GM21737 (cell line): ENCODE data around the gene ARID5B.

ENCODE experiments used
- ATAC-seq: cut with Tn5 transposase; IDR thresholded peaks from one replicate; pipeline ENCODE4 v1.9.1; 2021; ENCODE audit warnings: mild to moderate bottlenecking, moderate library complexity; ENCODE audit not compliant: unreplicated experiment

The ARID5B gene

DNA sequence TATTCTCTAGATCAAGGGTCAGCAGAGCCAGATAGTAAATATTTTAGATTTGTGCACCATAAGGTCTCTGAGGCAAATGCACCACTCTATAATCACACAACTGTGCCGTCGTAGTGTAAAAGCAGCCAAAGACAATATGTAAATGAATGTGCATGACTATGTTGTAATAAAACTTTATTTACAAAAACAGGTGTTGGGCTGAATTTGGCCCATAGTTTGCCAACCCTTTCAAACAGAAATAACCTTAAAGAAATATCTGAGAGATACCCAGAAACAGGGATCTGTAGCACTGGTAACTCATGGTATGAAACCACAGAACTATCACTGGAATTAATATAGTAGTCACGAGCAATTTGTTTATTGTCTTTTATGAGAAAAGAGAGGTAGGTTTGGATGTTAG lies 86.0 kb downstream of the ARID5B start:
- peak; percentile 28 for ATAC-seq

DNA sequence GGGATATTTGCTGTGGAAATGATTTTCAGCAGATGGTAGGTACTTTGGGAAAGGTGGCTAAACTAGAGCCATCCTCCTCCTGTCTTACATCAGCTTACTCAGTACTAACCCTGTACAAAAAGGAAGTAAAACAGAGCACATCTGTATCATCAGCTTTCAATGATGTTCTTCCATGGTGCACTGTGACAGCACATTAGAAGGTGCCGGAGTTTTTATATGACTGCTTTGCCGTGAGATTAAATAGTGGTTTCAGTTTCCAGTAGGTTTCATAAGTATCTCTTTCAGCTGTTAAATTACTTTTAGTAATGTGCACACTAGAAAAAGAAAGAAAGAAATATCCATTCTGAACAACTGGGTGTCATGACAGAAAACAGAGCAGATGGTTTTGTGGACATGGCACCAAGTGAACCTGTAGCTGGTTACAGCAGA lies 86.5 kb downstream of the ARID5B start:
- peak; percentile 97 for ATAC-seq

DNA sequence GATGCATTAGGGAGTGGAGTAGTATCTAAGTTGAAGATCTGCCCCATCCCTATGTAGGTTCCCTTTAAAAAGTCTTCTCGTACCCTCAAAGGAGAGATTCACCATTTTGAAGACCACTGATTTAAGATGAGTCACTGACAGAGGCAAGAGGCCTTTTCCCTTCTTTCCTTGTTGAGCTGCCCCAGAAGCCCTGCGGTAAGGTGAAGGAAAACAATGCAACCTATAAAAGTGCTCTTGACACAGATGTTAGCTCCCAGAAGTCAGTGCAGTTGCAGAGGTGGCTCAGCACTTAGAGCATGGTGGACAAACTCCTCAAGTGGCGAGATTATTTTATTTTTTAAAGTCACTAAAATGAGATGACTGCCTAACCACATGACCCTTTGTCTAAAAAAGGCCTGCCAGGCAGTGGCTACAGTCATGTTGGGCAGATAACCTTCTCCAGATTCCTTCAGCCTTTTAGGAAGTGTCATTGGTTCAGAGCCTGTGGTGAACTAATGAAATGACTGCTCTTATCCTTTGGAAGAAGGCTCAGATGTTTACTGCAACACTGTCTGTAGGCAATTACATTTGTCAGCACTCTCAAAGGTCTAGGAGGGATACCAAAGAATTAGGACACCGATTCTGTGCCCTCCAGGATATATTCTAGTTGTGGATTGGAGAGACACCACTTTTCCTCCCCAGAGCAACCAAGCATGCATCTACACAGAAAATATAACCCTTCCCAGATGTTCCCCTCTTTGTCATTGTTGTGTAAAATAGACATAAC lies 88.7 kb downstream of the ARID5B start:
- no peak for ATAC-seq

DNA sequence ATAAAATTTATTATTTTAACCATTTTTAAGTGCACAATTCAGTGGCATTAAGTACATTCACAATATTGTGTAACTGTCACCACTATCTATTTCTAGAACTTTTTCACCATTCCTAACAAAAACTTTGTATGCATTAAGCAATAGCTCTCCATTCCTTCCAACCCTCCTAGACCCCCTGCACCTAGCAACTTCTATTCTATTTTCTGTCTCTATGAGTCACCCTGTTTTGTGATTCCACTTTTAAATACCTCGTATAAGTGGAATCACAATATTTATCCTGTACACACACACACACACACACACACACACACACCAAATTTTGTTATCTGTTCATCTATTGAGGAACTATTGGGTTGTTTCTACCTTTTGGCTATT lies 89.2 kb downstream of the ARID5B start:
- ATAC-seq, result no peak

DNA sequence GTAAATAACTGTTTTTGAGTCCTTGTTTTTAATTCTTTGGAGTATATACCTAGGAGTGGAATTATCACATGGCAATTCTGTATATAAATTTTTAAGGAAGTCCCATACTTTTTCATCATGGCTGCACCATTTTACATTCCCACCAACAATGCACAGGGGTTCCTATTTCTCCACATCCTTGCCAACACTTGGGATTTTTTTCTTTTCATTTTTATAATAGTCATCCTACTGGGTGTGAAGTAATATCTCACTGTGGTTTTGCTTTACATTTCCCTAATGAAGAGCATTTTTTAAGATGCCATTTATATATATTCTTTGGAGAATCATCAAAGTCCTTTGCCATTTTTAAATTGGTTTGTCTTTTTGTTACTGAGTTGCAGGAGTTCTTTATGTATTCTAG lies 89.7 kb downstream of the ARID5B start:
- ATAC-seq, result no peak

DNA sequence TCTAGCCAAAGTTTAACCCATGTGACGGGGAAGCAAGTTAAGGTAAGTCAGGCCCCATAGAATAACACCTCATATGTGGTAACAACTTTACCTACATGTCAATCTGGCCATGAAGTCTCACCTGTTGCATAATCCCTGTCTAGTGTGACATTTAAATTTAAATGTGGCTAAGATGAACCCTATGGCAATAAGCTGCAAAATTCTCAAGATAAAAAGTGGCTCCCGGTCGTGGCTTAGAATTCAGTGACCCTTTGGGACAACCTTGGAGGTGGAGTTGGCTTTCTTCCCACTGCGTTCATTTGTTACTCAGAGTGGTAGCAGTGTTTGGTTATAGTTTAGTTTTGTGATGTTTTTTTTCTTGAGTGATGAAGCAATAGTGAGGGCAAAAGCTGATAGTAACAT lies 90.6 kb downstream of the ARID5B start:
- no peak for ATAC-seq

DNA sequence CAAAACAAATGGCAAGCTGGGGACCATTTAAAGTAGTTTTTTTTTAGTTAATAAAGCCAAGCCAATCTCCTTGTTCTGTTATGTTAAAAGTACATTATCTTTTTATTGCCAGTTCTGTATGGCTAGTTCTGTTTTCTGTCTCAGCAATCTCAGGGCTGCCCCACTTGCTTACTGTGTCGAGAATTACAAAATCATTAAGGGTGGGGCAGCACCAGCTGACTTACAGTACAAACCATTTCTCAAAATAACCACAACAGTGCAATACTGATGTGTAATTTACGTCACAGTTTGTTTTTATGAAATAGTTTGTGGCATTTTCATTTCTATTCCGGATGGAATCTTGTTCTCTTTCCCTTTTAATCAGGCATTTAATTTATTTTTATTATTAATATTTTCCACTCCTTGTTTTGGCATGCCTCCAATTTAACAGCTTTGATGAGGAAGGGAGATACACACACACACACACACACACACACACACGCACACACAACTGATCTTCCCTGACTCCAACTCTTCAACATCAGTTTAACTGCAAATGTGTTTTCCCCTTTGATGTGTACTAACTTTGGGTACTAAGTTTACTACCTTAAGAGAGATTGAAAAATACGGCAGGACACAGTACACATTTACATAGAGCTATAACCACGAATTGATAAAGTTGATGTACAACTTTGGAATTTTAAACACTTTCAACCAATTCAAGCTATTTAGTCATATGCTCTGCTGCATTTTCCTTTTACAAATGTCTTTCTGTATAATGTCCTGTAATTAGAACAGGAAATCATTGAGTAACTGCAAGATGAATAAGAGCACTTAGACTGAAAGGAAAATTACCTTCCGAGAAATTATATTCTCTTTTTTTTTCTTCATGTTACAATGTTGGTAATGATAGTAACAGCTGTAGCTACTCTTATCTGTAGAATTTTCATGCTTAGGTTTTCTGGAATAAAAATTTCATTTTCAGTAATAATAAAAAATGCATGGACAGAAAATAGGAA lies 91.5 kb downstream of the ARID5B start:
- peak; percentile 40 for ATAC-seq

DNA sequence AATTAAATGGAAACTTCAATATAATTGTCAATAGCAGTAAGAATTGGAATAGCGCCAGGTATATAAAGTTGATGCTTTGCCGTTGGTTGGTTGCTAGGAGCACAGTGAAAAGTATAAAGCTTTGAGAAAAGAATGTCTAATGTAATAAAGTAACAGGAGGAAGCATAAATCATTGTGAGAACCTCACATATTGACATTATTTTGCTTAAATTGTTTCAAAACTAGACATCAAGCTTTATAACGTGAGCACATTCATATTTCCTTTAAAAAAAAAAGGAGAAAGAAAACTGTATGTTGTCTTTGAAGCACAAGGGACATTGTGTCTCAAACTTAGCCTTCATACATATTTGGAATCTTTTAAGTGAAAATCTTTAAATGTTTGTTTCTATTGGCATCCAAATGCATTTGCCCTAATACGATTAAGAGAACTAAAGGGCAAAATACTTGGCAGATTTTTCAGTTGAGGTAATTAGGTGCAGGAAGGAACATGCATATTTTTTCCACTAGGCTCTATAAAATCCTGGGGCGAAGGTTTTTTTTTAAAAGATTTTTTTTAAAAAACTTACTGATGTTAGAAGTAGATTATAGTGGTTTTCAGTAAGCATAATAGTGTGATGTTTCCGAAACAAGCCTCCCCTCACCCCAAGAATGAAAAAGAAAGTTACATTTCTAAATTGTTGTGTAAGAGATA lies 92.4 kb downstream of the ARID5B start:
- ATAC-seq, result no peak

DNA sequence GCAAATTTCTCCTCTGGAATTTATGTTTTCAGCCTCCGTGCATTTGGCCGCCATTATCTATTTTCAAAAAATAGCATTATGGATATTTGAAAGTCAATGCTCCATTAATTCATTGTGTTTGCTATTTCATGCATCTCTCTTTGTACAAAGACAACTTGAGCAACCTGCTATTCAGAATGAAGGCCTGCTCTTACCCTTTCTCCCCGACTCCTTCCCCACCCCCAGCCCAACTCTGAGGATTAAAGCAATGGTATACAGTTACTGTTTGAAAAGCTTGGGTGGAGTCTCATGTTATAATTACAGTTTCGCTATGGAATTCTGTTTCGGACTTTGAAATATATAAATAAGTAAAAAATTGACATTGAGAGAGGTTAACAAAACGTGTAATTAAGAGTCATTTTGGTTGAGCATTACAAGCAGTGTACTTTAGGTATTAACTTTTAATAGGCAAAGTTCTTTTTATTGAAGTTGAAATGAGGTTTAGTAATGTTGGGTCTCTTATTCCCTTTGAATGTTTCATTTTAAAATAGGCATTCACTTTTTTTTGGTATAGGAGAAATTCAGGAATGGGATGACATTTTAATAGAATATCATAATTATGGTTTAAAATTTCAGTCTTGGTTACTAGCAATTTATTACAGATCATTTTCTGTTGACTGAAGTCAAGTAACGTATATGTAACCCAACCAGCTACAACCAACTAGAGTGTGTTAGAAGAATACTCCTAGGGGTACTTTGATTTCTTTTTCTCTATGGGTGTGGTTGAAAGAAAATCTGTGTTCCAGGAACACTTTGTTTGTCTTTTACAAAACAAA lies 93.1 kb downstream of the ARID5B start:
- ATAC-seq, result no peak

DNA sequence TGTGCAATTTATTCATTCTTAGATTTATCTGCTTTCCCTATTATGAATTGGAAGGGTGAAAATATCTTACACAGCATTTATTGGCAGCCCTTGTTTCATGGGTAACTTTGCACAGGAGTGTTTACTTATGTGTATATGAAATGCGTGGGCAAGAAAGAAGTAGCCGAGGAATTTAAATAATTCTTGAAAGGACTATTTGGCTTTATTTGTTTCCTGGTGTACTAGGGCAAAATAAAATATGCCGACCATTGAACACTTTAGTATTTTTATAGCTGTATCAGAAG lies 93.7 kb downstream of the ARID5B start:
- no peak for ATAC-seq

DNA sequence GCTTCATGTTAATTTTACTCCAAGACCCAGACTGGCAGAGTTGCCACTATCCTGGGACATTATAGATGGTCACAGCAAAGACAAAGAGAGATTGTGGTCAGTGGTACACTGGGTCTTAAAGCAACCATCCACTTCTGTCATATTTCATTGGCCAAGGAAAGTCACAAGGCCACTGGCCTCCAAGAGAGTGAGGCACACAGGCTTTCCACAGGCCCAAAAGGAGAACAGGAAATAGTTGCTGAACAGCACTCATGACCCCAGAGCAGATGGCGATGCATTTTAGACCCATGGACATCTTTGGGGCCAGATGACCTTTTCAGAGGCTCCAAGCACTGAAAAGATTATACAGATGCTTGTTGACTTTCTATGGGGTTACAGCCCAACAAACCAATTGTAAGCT lies 97.4 kb downstream of the ARID5B start:
- no peak for ATAC-seq

DNA sequence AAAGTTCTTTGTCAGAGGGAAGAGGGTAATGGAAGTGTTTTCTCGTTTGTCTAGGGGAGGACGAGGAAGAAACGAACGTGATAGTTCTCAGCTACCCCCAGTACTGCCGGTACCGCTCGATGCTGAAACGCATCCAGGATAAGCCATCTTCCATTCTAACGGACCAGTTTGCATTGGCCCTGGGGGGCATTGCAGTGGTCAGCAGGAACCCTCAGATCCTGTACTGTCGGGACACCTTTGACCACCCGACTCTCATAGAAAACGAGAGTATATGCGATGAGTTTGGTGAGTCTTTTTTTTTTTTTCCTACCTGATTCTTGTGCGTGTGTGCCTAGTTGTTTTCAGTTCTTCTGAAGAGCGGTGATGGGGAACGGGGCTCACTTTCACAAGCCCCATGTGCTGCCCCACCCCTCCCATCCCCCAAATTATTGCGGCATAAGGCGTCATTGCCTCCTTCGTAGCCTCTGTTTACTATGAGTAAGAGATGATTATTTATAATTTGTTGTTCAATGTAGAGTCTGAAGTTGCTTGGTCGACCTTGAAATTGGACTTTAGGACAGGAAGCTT lies 98.6 kb downstream of the ARID5B start:
- ATAC-seq, result peak; percentile 76

DNA sequence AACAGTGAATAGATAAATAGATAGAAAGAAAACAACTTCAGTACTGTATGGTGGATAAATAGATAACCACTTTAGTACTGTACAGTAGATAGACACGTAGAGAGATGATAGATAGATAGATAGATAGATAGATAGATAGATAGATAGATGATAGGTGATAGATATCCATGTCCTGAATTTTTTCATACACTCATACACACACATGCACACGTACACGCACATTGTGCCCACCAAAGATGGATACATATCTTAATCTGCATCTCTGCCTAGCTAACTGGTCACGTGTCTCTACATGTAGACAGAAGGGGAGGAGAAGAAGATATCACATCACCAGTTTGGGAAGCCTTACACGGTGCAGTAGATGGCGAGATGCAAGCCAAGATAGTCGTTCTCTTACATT lies 99.2 kb downstream of the ARID5B start:
- peak; percentile 2 for ATAC-seq

DNA sequence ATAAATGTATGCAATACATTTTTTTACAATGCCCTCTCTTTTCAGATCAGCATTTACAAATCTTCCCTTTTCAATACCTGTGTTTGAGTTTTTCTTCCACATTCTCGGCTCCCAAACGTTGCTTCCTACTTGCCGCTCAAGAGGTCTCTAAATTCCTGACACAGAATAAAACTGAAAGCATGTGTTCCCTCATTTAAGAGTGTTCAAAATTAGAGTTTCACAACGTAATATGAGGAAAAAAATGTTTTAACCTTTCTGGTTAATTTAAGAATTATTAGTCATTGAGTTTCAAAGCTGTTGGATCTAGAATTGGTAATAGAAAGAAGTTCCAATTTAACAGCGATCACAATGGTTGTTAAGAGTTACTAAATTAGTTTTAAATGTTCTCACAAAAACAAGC lies 100.4 kb downstream of the ARID5B start:
- no peak for ATAC-seq

DNA sequence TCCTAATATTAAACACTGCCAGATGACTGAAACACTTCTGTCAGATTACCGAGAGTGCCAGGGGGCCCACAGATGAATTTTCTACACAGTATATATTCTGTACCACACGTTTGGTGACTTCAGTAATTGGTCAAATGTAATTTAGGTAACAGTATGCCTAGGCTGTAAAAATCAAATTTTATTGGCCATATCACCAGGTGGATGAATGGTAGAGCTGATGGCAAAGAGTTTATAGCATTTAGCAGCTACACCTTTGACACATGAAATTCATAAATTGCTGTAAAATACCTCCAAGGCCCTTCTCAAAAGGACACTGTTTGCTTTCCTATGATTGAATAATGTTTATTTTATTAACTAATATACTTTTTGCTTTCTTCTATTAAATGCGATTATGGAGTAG lies 101.3 kb downstream of the ARID5B start:
- no peak for ATAC-seq

DNA sequence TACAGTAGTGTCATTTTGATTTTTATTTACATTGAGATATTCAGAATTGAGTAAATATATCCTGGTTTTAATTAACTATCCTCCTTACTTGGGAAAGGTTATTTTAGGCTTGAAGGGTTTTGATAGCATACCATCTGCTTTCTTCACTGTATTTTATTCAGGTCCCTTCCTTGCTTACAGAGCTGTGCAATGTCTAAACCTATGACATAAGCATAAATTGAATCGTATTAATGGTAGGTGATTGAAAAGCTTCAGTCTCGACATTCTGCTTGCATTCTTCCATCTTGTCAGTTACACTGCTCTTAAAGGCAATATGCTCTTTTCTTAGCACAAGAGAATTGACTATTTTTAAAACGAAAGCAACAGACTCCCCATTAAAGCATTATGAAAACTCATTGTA lies 102.5 kb downstream of the ARID5B start:
- no peak for ATAC-seq

DNA sequence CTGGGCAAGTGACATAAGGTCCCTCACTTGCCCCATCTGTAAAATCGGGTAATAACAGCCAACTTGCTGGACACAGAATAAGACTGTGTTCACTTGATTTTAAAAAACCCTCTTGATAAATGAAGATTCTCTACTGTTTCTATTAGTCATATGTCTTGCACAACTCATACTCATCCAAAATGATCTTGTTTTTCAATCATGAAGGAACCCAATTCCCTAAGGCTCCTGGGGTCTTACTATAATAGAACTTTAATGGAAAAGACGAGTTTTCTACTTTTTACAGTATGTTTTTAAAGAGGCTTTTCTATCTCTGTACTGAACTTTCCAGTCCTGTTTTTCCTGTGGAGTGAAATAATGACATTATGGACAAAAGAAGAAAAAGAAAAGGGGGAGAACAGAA lies 103.8 kb downstream of the ARID5B start:
- no peak for ATAC-seq

DNA sequence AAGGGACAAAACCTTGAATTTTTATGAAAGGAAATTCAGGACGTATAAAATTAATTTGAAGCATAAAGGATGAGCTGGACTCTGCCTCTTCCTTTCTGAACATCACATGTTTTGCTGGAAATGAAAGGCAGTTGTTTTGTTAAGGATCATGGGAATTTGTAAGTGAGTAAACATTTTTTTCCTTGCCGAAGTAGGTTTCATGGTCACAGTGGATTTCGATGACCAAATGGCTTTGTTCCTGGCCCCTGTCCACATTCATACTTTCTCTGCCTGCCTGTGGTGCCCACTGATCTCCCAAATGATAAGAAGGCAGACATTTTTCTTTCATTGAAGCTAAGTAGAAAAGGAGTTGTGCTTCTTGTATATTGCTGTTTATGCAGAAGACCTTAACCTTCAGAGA lies 104.2 kb downstream of the ARID5B start:
- ATAC-seq, result no peak

DNA sequence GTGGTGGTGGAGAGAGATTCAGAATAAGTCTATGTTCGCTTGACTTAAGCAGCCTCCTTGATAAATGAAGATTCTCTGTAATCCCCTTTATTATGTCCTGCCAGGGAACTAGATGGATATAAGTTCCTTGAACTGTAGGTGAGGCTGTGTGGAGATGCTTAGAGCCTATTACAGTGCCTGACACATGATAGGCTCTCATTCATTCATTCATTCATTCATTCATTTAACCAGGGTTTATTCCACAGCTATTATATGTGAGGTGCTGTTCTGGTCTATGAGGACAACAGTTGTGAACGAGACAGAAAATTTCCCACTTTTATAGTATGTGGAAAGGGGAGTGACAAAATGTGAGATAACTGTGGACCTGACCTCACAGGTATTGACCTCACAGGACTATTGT lies 105.6 kb downstream of the ARID5B start:
- no peak for ATAC-seq

DNA sequence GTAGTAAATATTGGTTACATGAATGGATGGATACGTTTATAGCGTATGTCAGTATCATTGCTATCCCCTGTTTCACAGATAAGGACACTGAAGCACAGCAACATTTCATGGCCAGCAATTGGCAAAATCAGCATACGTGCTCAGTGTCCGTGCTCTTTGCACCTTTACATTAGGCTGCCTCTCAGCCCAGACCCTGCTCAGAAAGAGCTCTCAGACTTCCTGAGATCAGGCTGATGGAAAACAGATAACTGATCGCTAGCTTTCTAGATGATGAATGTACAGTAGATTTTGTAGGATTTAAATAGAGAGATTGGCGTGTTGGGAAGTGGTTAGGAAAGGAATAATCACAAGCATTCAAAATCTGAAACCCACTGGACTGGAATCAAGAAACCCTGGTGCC lies 106.7 kb downstream of the ARID5B start:
- ATAC-seq, result no peak

DNA sequence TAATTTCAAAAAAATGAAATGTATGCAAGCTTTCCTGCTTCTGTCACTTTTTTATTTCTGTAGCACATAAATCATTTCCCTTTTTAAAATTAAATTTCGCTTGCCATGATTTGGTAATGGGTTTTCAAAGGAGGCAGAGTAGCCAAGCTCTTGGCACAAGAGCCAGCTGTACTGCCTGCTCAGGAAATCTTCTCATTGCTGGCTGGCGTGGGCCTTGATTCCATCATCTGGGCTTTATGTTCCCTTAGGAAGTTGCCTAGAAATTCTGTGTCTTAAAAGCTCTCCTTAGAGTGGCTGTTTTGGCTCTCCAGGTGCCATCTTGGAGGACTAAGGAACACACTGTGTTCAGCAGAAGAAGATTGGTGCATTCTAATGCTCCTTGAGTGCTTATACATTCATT lies 107.4 kb downstream of the ARID5B start:
- no peak for ATAC-seq
